ENCODE data around the gene EFNA3. TPM values are rescaled to one million over a fixed set of nuclear protein-coding genes. Genes with fewer than 3 reads are reported as not detected.

The EFNA3 gene
- total RNA-seq, 5 donors from 2014 or later (not counting 1 experiment from before 2014, with no cell fraction given) = 0.68 to 2.6 (median 2.3) TPM; not detected in 1

- Mint-ChIP-seq H3K27ac (peak overlapping the region; percentile 81 to 97), H3K27me3 (peaks cover 20 to 31% of the 10 kb centered on the region in 2 donors), H3K4me1 (peaks cover 35 to 46% (median 42%) of the 10 kb centered on the region in 3 donors), H3K4me3 (peak overlapping the region; percentile 87 to 97 (median 94)), H3K9me3 (no peaks in the 10 kb centered on the region), H3K36me3 (no peaks in the 10 kb centered on the region)
- ATAC-seq (replicated peaks in 1 of 4) (peak; percentile 80 to 84 (median 82)), DNase-seq (peak; percentile 79 to 95 (median 89))
- H3K4me1 ChIP-seq (ENCODE audit: control insufficient read depth in 1 of 2, extremely low read depth in 1 of 2, insufficient read depth in 2 of 2, low read length in 2 of 2) = peaks cover 43 to 63% of the 10 kb centered on the region in 2 experiments
- ChIA-PET POLR2A (interaction anchor here (0.6 to 0.8 kb wide), 3 partner anchors 22 to 451 kb away, joined by 3 read pairs; no protein-coding TSS in a partner anchor), CTCF (interaction anchor here (0.5 to 2.6 kb wide), 42 partner anchors 10 to 812 kb away, joined by 3 to 57 read pairs (median 4); partner anchors contain the start of genes EFNA4 (in 2 of the 2), KRTCAP2 (in 2 of the 2), ADAM15 (in 1 of the 2) and CKS1B (in 1 of the 2))
- 0% methylated on average over 48 of the region's 67 CpGs for WGBS (ENCODE audit: insufficient coverage)
- no peaks in the 10 kb centered on the region for H3K36me3 ChIP-seq (ENCODE audit: control insufficient read depth in 2 of 2, extremely low read depth in 1 of 2, insufficient read depth in 1 of 2, low read length in 1 of 2)
- peak overlapping the region; percentile 63 to 84 for H3K4me3 ChIP-seq (ENCODE audit: control insufficient read depth in 1 of 2, extremely low read depth in 1 of 2, low read length in 1 of 2)
- peaks cover 2 to 48% of the 10 kb centered on the region in 2 experiments for H3K27me3 ChIP-seq (replicated peaks in 1 of 2; ENCODE audit: control insufficient read depth in 2 of 2, extremely low read depth in 1 of 2, insufficient read depth in 2 of 2, low read length in 1 of 2)
- H3K27ac ChIP-seq (ENCODE audit: low read length) = peak overlapping the region; percentile 80
- no peaks in the 10 kb centered on the region for H3K9me3 ChIP-seq
Measured at GRCh38 chr1:155084722-155085503, 6.3 kb downstream of the EFNA3 start.

GRCh38 chr1:155085504-155086127, 7.0 kb downstream of the EFNA3 start:
- peaks cover 2 to 43% of the 10 kb centered on the region in 2 experiments for H3K27me3 ChIP-seq (replicated peaks in 1 of 2; ENCODE audit: control insufficient read depth in 2 of 2, extremely low read depth in 1 of 2, insufficient read depth in 2 of 2, low read length in 1 of 2)
- ATAC-seq (replicated peaks in 1 of 4) (peak; percentile 22 to 37 (median 29)), DNase-seq (peak in 34 of 35 experiments; percentile 30 to 81 (median 60))
- no peaks in the 10 kb centered on the region for H3K36me3 ChIP-seq (ENCODE audit: control insufficient read depth in 2 of 2, extremely low read depth in 1 of 2, insufficient read depth in 1 of 2, low read length in 1 of 2)
- peaks cover 36 to 56% of the 10 kb centered on the region in 2 experiments for H3K4me1 ChIP-seq (ENCODE audit: control insufficient read depth in 1 of 2, extremely low read depth in 1 of 2, insufficient read depth in 2 of 2, low read length in 2 of 2)
- Mint-ChIP-seq H3K4me1 (peaks cover 35 to 45% (median 42%) of the 10 kb centered on the region in 3 donors), H3K36me3 (no peaks in the 10 kb centered on the region), H3K27ac (peak overlapping the region; percentile 81 to 97), H3K9me3 (no peaks in the 10 kb centered on the region), H3K4me3 (peak overlapping the region; percentile 87 to 97 (median 94)), H3K27me3 (peaks cover 20 to 31% of the 10 kb centered on the region in 2 donors)
- H3K4me3 ChIP-seq (ENCODE audit: control insufficient read depth in 1 of 2, extremely low read depth in 1 of 2, low read length in 1 of 2) = peak overlapping the region; percentile 63 to 84
- H3K27ac ChIP-seq (ENCODE audit: low read length) = peak overlapping the region; percentile 80
- no peaks in the 10 kb centered on the region for H3K9me3 ChIP-seq
- 0% methylated on average over 11 of the region's 32 CpGs for WGBS (ENCODE audit: insufficient coverage)
- POLR2A ChIA-PET = interaction anchor here in 1 of 2 donors (0.8 kb wide), 1 partner anchor 23 kb away, joined by 3 read pairs; no protein-coding TSS in a partner anchor
- CTCF ChIA-PET = interaction anchor here (0.6 to 2.6 kb wide), 32 partner anchors 9 to 678 kb away, joined by 3 to 57 read pairs (median 4); partner anchors contain the start of genes EFNA4 (in 2 of the 2), KRTCAP2 (in 2 of the 2), ADAM15 (in 1 of the 2) and CKS1B (in 1 of the 2)

- peaks cover 32 to 54% of the 10 kb centered on the region in 2 experiments for H3K4me1 ChIP-seq (ENCODE audit: control insufficient read depth in 1 of 2, extremely low read depth in 1 of 2, insufficient read depth in 2 of 2, low read length in 2 of 2)
- peak overlapping the region in 1 of 2 donors; percentile 63 for H3K4me3 ChIP-seq (ENCODE audit: control insufficient read depth in 1 of 2, extremely low read depth in 1 of 2, low read length in 1 of 2)
- H3K36me3 Mint-ChIP-seq = no peaks in the 10 kb centered on the region
- no peak overlapping the region for H3K27ac ChIP-seq (ENCODE audit: low read length)
- H3K4me3 Mint-ChIP-seq = peak overlapping the region; percentile 45 to 97 (median 50)
- peaks cover 33 to 43% (median 39%) of the 10 kb centered on the region in 3 donors for H3K4me1 Mint-ChIP-seq
- H3K27me3 Mint-ChIP-seq = peaks cover 20 to 29% of the 10 kb centered on the region in 2 donors
- H3K27me3 ChIP-seq (replicated peaks in 1 of 2; ENCODE audit: control insufficient read depth in 2 of 2, extremely low read depth in 1 of 2, insufficient read depth in 2 of 2, low read length in 1 of 2) = peaks cover 2 to 43% of the 10 kb centered on the region in 2 experiments
- no peaks in the 10 kb centered on the region for H3K36me3 ChIP-seq (ENCODE audit: control insufficient read depth in 2 of 2, extremely low read depth in 1 of 2, insufficient read depth in 1 of 2, low read length in 1 of 2)
- CTCF ChIA-PET = interaction anchor here (0.6 to 2.6 kb wide), 8 partner anchors 15 to 607 kb away, joined by 3 to 57 read pairs (median 9); partner anchors contain the start of genes KRTCAP2 (in 2 of the 2), ADAM15 (in 1 of the 2), CKS1B (in 1 of the 2) and EFNA4 (in 1 of the 2)
- POLR2A ChIA-PET = no interaction called here
- peak; percentile 55 to 90 (median 77) for DNase-seq
- no peaks in the 10 kb centered on the region for H3K9me3 ChIP-seq
- H3K9me3 Mint-ChIP-seq = no peaks in the 10 kb centered on the region
- ATAC-seq (replicated peaks in 1 of 4) = peak; percentile 7 to 15 (median 12)
- WGBS (ENCODE audit: insufficient coverage) = 3% methylated on average over 15 of the region's 24 CpGs
- H3K27ac Mint-ChIP-seq = peak overlapping the region; percentile 44 to 46
Measured at GRCh38 chr1:155086128-155086741, 7.6 kb downstream of the EFNA3 start.

GRCh38 chr1:155086856-155087535, 8.4 kb downstream of the EFNA3 start:
- ChIA-PET POLR2A (no interaction called here), CTCF (interaction anchor here in 1 of 2 donors (2.6 kb wide), 1 partner anchor 22 kb away, joined by 57 read pairs; the partner anchor contains the start of gene EFNA4)
- no peak overlapping the region for H3K27ac ChIP-seq (ENCODE audit: low read length)
- H3K9me3 ChIP-seq = no peaks in the 10 kb centered on the region
- H3K4me1 Mint-ChIP-seq = peaks cover 32 to 40% (median 32%) of the 10 kb centered on the region in 3 donors
- ATAC-seq (replicated peaks in 1 of 4) (no peak), DNase-seq (peak in 1 of 35 experiments; percentile 5)
- no peaks in the 10 kb centered on the region for H3K9me3 Mint-ChIP-seq
- 80% methylated on average over 1 of the region's 8 CpGs for WGBS (ENCODE audit: insufficient coverage)
- H3K4me3 ChIP-seq (ENCODE audit: control insufficient read depth in 1 of 2, extremely low read depth in 1 of 2, low read length in 1 of 2) = no peak overlapping the region
- no peaks in the 10 kb centered on the region for H3K36me3 ChIP-seq (ENCODE audit: control insufficient read depth in 2 of 2, extremely low read depth in 1 of 2, insufficient read depth in 1 of 2, low read length in 1 of 2)
- H3K4me3 Mint-ChIP-seq = no peak overlapping the region
- peaks cover 2 to 43% of the 10 kb centered on the region in 2 experiments for H3K27me3 ChIP-seq (replicated peaks in 1 of 2; ENCODE audit: control insufficient read depth in 2 of 2, extremely low read depth in 1 of 2, insufficient read depth in 2 of 2, low read length in 1 of 2)
- no peak overlapping the region for H3K27ac Mint-ChIP-seq
- H3K27me3 Mint-ChIP-seq = peaks cover 14 to 23% of the 10 kb centered on the region in 2 donors
- no peaks in the 10 kb centered on the region for H3K36me3 Mint-ChIP-seq
- H3K4me1 ChIP-seq (ENCODE audit: control insufficient read depth in 1 of 2, extremely low read depth in 1 of 2, insufficient read depth in 2 of 2, low read length in 2 of 2) = peaks cover 26 to 53% of the 10 kb centered on the region in 2 experiments

GRCh38 chr1:155091071-155092051, 12.7 kb downstream of the EFNA3 start:
- H3K27me3 Mint-ChIP-seq = peaks cover 4 to 7% of the 10 kb centered on the region in 2 donors
- Histone ChIP-seq H3K4me3 (ENCODE audit: control insufficient read depth in 1 of 2, extremely low read depth in 1 of 2, low read length in 1 of 2) (no peak overlapping the region), H3K27ac (ENCODE audit: low read length) (no peak overlapping the region), H3K9me3 (no peaks in the 10 kb centered on the region), H3K4me1 (ENCODE audit: control insufficient read depth in 1 of 2, extremely low read depth in 1 of 2, insufficient read depth in 2 of 2, low read length in 2 of 2) (peaks cover 0 to 15% of the 10 kb centered on the region in 2 experiments), H3K27me3 (replicated peaks in 1 of 2; ENCODE audit: control insufficient read depth in 2 of 2, extremely low read depth in 1 of 2, insufficient read depth in 2 of 2, low read length in 1 of 2) (peaks cover 0 to 34% of the 10 kb centered on the region in 2 experiments), H3K36me3 (ENCODE audit: control insufficient read depth in 2 of 2, extremely low read depth in 1 of 2, insufficient read depth in 1 of 2, low read length in 1 of 2) (no peaks in the 10 kb centered on the region)
- H3K36me3 Mint-ChIP-seq = no peaks in the 10 kb centered on the region
- peaks cover 1 to 9% (median 5%) of the 10 kb centered on the region in 3 donors for H3K4me1 Mint-ChIP-seq
- DNase-seq (peak; percentile 33 to 88 (median 71)), ATAC-seq (replicated peaks in 1 of 4) (peak; percentile 74 to 83 (median 78))
- no peaks in the 10 kb centered on the region for H3K9me3 Mint-ChIP-seq
- H3K27ac Mint-ChIP-seq = no peak overlapping the region
- ChIA-PET CTCF (interaction anchor here (0.5 to 2.0 kb wide), 16 partner anchors 39 to 1402 kb away, joined by 3 to 29 read pairs (median 5); partner anchors contain the start of genes KRTCAP2 (in 2 of the 2) and TRIM46 (in 1 of the 2)), POLR2A (interaction anchor here in 1 of 2 donors (0.6 kb wide), 1 partner anchor 274 kb away, joined by 3 read pairs; no protein-coding TSS in a partner anchor)
- no peak overlapping the region for H3K4me3 Mint-ChIP-seq
- 27% methylated on average over 16 of the region's 29 CpGs for WGBS (ENCODE audit: insufficient coverage)
